Measurements from ENCODE around the gene SLC22A12.

SLC22A12 gene

GRCh38 chr11:64610596-64610995, 19.6 kb downstream of the SLC22A12 start:
- Histone ChIP-seq H3K27ac (peak overlapping the region in 9 of 11 experiments; percentile 62 to 85 (median 78); a peak in 15 of 22 replicates), H3K27me3 (peaks cover 0 to 24% (median 0%) of the 10 kb centered on the region in 11 experiments; a peak in 8 of 22 replicates), H3K36me3 (no peaks in the 10 kb centered on the region), H3K4me2 (peak overlapping the region; percentile 78 to 97 (median 91)), H4K20me1 (no peaks in the 10 kb centered on the region), H3K9ac (peak overlapping the region in 6 of 11 experiments; percentile 52 to 69 (median 63); a peak in 10 of 22 replicates), H3K9me3 (replicated peaks in 1 of 11) (no peaks in the 10 kb centered on the region), H3K4me1 (peaks cover 51 to 97% (median 93%) of the 10 kb centered on the region in 10 experiments), H3K4me3 (no peak overlapping the region; a peak in 1 of 20 replicates)
- no peak for TF ChIP-seq Cebpa-rat (IDR thresholded peaks at IDR 0.05)

GRCh38 chr11:64611176-64611575, 20.2 kb downstream of the SLC22A12 start:
- Histone ChIP-seq H3K4me1 (peaks cover 51 to 91% (median 87%) of the 10 kb centered on the region in 10 experiments), H3K27ac (peak overlapping the region in 10 of 11 experiments; percentile 10 to 85 (median 78); a peak in 19 of 22 replicates), H3K4me2 (peak overlapping the region; percentile 78 to 97 (median 91)), H3K4me3 (peak overlapping the region in 4 of 10 experiments; percentile 0 to 40 (median 8); a peak in 5 of 20 replicates), H3K9ac (peak overlapping the region in 8 of 11 experiments; percentile 40 to 69 (median 60); a peak in 17 of 22 replicates), H3K27me3 (peaks cover 0 to 20% (median 0%) of the 10 kb centered on the region in 11 experiments; a peak in 8 of 22 replicates), H3K9me3 (replicated peaks in 1 of 11) (no peaks in the 10 kb centered on the region), H4K20me1 (no peaks in the 10 kb centered on the region), H3K36me3 (no peaks in the 10 kb centered on the region)
- no peak for TF ChIP-seq Cebpa-rat (IDR thresholded peaks at IDR 0.05)

- Histone ChIP-seq H3K4me3 (peak overlapping the region in 4 of 10 experiments; percentile 0 to 40 (median 8); a peak in 3 of 20 replicates), H3K27me3 (peaks cover 0 to 15% (median 0%) of the 10 kb centered on the region in 11 experiments; a peak in 8 of 22 replicates)
Measured at GRCh38 chr11:64611869-64612646, 21.0 kb downstream of the SLC22A12 start.

GRCh38 chr11:64613648-64614047, 22.6 kb downstream of the SLC22A12 start:
- TF ChIP-seq Cebpa-rat (IDR thresholded peaks at IDR 0.05), result no peak
- Histone ChIP-seq H3K27me3 (peaks cover 0 to 3% (median 0%) of the 10 kb centered on the region in 11 experiments; a peak in 5 of 22 replicates), H3K9me3 (replicated peaks in 1 of 11) (no peaks in the 10 kb centered on the region), H3K4me2 (peak overlapping the region in 9 of 11 experiments; percentile 89 to 97 (median 93); a peak in 16 of 22 replicates), H3K4me3 (no peak overlapping the region), H3K9ac (no peak overlapping the region), H3K4me1 (peaks cover 38 to 90% (median 87%) of the 10 kb centered on the region in 10 experiments), H3K36me3 (no peaks in the 10 kb centered on the region), H3K27ac (no peak overlapping the region), H4K20me1 (no peaks in the 10 kb centered on the region)

More at GRCh38 chr11:64611869-64612646, 21.0 kb downstream of the SLC22A12 start:
- Histone ChIP-seq H3K9ac (peak overlapping the region in 8 of 11 experiments; percentile 40 to 69 (median 60); a peak in 17 of 22 replicates), H3K27ac (peak overlapping the region in 9 of 11 experiments; percentile 62 to 85 (median 78); a peak in 19 of 22 replicates), H3K4me2 (peak overlapping the region; percentile 78 to 97 (median 91)), H3K9me3 (replicated peaks in 1 of 11) (no peaks in the 10 kb centered on the region), H4K20me1 (no peaks in the 10 kb centered on the region), H3K4me1 (peaks cover 46 to 90% (median 87%) of the 10 kb centered on the region in 10 experiments), H3K36me3 (no peaks in the 10 kb centered on the region)
- no peak for TF ChIP-seq Cebpa-rat (IDR thresholded peaks at IDR 0.05)

- TF ChIP-seq Cebpa-rat (IDR thresholded peaks at IDR 0.05), result no peak
- H3K27ac ChIP-seq, result no peak overlapping the region
- no peak overlapping the region for H3K4me3 ChIP-seq
- no peaks in the 10 kb centered on the region for H4K20me1 ChIP-seq
- H3K4me2 ChIP-seq, result peak overlapping the region in 8 of 11 experiments; percentile 14 to 97 (median 90); a peak in 11 of 22 replicates
- peaks cover 0 to 2% (median 0%) of the 10 kb centered on the region in 11 experiments; a peak in 1 of 22 replicates for H3K27me3 ChIP-seq
- H3K36me3 ChIP-seq, result no peaks in the 10 kb centered on the region
- peaks cover 41 to 90% (median 87%) of the 10 kb centered on the region in 10 experiments for H3K4me1 ChIP-seq
- H3K9me3 ChIP-seq (replicated peaks in 1 of 11), result no peaks in the 10 kb centered on the region
- H3K9ac ChIP-seq, result no peak overlapping the region
Measured at GRCh38 chr11:64614917-64615316, 23.9 kb downstream of the SLC22A12 start.

- no peaks in the 10 kb centered on the region for H3K9me3 ChIP-seq (replicated peaks in 1 of 11)
Measured at GRCh38 chr11:64616817-64617216, 25.8 kb downstream of the SLC22A12 start.

GRCh38 chr11:64619196-64619595, 28.2 kb downstream of the SLC22A12 start:
- H3K9ac ChIP-seq, result peak overlapping the region in 9 of 11 experiments; percentile 25 to 66 (median 59); a peak in 16 of 22 replicates
- H3K27me3 ChIP-seq, result peaks cover 0 to 1% (median 0%) of the 10 kb centered on the region in 11 experiments; a peak in 1 of 22 replicates
- peaks cover 61 to 90% (median 87%) of the 10 kb centered on the region in 10 experiments for H3K4me1 ChIP-seq
- TF ChIP-seq Cebpa-rat (IDR thresholded peaks at IDR 0.05), result no peak
- peak overlapping the region in 9 of 11 experiments; percentile 49 to 73 (median 61); a peak in 18 of 22 replicates for H3K27ac ChIP-seq
- peak overlapping the region in 6 of 10 experiments; percentile 26 to 51 (median 37); a peak in 9 of 20 replicates for H3K4me3 ChIP-seq
- H3K4me2 ChIP-seq, result peak overlapping the region; percentile 66 to 98 (median 87)
- H3K36me3 ChIP-seq, result no peaks in the 10 kb centered on the region
- no peaks in the 10 kb centered on the region for H4K20me1 ChIP-seq
- H3K9me3 ChIP-seq (replicated peaks in 1 of 11), result no peaks in the 10 kb centered on the region

More at GRCh38 chr11:64616817-64617216, 25.8 kb downstream of the SLC22A12 start:
- Histone ChIP-seq H4K20me1 (no peaks in the 10 kb centered on the region), H3K27ac (no peak overlapping the region), H3K9ac (no peak overlapping the region), H3K36me3 (no peaks in the 10 kb centered on the region), H3K4me1 (peaks cover 48 to 90% (median 87%) of the 10 kb centered on the region in 10 experiments), H3K4me3 (no peak overlapping the region), H3K27me3 (peaks cover 0 to 2% (median 0%) of the 10 kb centered on the region in 11 experiments; a peak in 1 of 22 replicates), H3K4me2 (peak overlapping the region in 7 of 11 experiments; percentile 76 to 98 (median 92); a peak in 12 of 22 replicates)
- TF ChIP-seq Cebpa-rat (IDR thresholded peaks at IDR 0.05), result no peak

- H3K36me3 ChIP-seq, result no peaks in the 10 kb centered on the region
- H3K9ac ChIP-seq, result peak overlapping the region in 9 of 11 experiments; percentile 25 to 66 (median 59); a peak in 16 of 22 replicates
- no peak for TF ChIP-seq Cebpa-rat (IDR thresholded peaks at IDR 0.05)
Measured at GRCh38 chr11:64619811-64620380, 28.9 kb downstream of the SLC22A12 start.

More at GRCh38 chr11:64619811-64620380, 28.9 kb downstream of the SLC22A12 start:
- H3K4me3 ChIP-seq, result peak overlapping the region in 6 of 10 experiments; percentile 26 to 51 (median 37); a peak in 9 of 20 replicates
- H3K4me2 ChIP-seq, result peak overlapping the region; percentile 66 to 98 (median 87)
- H3K9me3 ChIP-seq (replicated peaks in 1 of 11), result no peaks in the 10 kb centered on the region
- H3K27me3 ChIP-seq, result no peaks in the 10 kb centered on the region
- no peaks in the 10 kb centered on the region for H4K20me1 ChIP-seq
- peak overlapping the region in 9 of 11 experiments; percentile 49 to 73 (median 61); a peak in 18 of 22 replicates for H3K27ac ChIP-seq
- peaks cover 68 to 90% (median 87%) of the 10 kb centered on the region in 10 experiments for H3K4me1 ChIP-seq
